Measurements from ENCODE around the gene GEMIN2.

DNA sequence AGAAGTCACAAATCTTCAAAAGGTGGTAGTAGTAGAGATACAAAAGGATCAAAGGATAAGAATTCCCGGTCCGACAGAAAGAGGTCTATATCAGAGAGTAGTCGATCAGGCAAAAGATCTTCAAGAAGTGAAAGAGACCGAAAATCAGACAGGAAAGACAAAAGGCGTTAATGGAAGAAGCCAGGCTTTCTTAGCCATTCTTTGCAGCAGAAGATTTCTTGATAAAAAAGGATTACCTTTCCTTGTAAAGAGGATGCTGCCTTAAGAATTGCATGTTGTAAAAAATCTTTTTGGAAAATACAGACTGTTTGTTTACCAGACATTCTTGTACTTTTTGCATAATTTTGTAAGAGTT is 67.5 kb downstream of the GEMIN2 start:
- TF ChIP-seq POLR2AphosphoS5 (IDR thresholded peaks at IDR 0.05; ENCODE audit: insufficient read depth in 1 of 2, low read depth in 1 of 2), result no peak
- TF ChIP-seq, protein P1, sequence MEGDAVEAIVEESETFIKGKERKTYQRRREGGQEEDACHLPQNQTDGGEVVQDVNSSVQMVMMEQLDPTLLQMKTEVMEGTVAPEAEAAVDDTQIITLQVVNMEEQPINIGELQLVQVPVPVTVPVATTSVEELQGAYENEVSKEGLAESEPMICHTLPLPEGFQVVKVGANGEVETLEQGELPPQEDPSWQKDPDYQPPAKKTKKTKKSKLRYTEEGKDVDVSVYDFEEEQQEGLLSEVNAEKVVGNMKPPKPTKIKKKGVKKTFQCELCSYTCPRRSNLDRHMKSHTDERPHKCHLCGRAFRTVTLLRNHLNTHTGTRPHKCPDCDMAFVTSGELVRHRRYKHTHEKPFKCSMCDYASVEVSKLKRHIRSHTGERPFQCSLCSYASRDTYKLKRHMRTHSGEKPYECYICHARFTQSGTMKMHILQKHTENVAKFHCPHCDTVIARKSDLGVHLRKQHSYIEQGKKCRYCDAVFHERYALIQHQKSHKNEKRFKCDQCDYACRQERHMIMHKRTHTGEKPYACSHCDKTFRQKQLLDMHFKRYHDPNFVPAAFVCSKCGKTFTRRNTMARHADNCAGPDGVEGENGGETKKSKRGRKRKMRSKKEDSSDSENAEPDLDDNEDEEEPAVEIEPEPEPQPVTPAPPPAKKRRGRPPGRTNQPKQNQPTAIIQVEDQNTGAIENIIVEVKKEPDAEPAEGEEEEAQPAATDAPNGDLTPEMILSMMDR (IDR thresholded peaks at IDR 0.05), result no peak
- TF ChIP-seq POLR2A (IDR thresholded peaks at IDR 0.05), result no peak
